NCI-H1417 treated with DMSO at 0.1 percent for 48 hours (cell line): ENCODE data around the gene ATIC.

Experiments used
- DNase-seq: peaks from one replicate; lab custom pipeline; 2025; lab: John Stamatoyannopoulos, UW

The ATIC gene

DNA sequence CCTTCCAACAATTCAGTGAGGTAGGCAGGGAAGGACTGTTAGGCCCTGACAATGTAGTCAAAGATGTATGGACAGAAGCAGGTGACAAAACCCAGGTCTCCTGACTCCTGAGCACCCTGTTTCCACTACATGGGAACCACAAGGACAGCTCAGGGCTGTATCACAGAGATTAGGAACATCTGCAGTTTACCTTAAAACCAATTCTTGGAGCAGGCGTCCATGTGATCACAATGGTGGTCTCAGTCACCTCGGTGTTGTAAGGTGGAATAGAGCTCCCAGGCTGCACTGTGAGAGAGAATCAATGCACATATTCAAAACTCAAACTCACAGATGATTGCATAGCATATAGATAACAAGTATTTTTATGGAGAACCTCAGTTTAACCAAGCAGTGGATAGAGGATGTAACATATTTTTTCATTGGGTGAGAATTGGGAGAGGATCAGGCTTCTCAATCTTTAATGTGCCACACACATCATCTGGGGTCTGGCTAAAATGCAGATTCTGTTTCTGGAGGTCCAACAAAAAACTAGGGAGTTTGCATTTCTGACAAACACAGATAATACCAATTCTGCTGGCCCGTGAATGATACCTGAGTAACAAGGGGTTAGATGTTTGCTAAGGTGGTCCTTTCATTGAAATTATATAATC lies 87.3 kb downstream of the ATIC start:
- DNase-seq = no peak
